H9 (cell line): ENCODE data around the gene THSD7A. TPM values are rescaled to one million over a fixed set of nuclear protein-coding genes. Genes with fewer than 3 reads are reported as not detected.
A peak's percentile ranks its signal among the peaks of the same experiment; 100 is the strongest.

Source experiments
- DNase-seq: peaks from one replicate; pipeline ENCODE4 v3.0.0-alpha.2; 2017
- H2AFZ ChIP-seq: one replicate; pipeline ENCODE4 v1.6.1; 2013; ENCODE audit warnings: mild to moderate bottlenecking, low read length, control low read depth, moderate library complexity
- H2AK5ac ChIP-seq: 2 replicates; pipeline ENCODE4 v1.6.1; 2013; ENCODE audit warnings: low read length, control low read depth, mixed read lengths; ENCODE audit not compliant: insufficient read length
- H2BK120ac ChIP-seq: one replicate; pipeline ENCODE4 v1.6.1; 2013; ENCODE audit warnings: low read depth, mild to moderate bottlenecking, low read length, control low read depth, inconsistent platforms; ENCODE audit not compliant: poor library complexity, severe bottlenecking
- H2BK12ac ChIP-seq: 2 replicates; pipeline ENCODE4 v1.6.1; 2013; ENCODE audit warnings: low read length, control low read depth, mixed read lengths, low read depth; ENCODE audit not compliant: insufficient read length
- H2BK15ac ChIP-seq: 2 replicates; pipeline ENCODE4 v1.6.1; 2013; ENCODE audit warnings: low read depth, low read length, control low read depth
- H2BK20ac ChIP-seq: one replicate; pipeline ENCODE4 v1.6.1; 2013; ENCODE audit warnings: low read depth, mild to moderate bottlenecking, low read length, control low read depth, inconsistent platforms; ENCODE audit not compliant: poor library complexity, severe bottlenecking
- H2BK5ac ChIP-seq: 2 replicates; pipeline ENCODE4 v1.6.1; 2013; ENCODE audit warnings: low read length, control low read depth, mixed read lengths; ENCODE audit not compliant: insufficient read length
- H3K14ac ChIP-seq: 2 replicates; pipeline ENCODE4 v1.6.1; 2013; ENCODE audit warnings: low read length, control low read depth; ENCODE audit not compliant: insufficient read depth
- H3K18ac ChIP-seq: 2 replicates; pipeline ENCODE4 v1.6.1; 2013; ENCODE audit warnings: low read depth, mild to moderate bottlenecking, mixed read lengths, low read length, control low read depth; ENCODE audit not compliant: insufficient read length
- H3K23ac ChIP-seq: 2 replicates; pipeline ENCODE4 v1.6.1; 2013; ENCODE audit warnings: low read length, control low read depth, mixed read lengths, low read depth; ENCODE audit not compliant: insufficient read length
- H3K23me2 ChIP-seq: 2 replicates; pipeline ENCODE4 v1.6.1; 2013; ENCODE audit warnings: low read depth, mild to moderate bottlenecking, mixed read lengths, low read length, control low read depth; ENCODE audit not compliant: insufficient read length, poor library complexity, severe bottlenecking
- H3K27ac ChIP-seq: 2 replicates; pipeline ENCODE4 v1.5.1; 2013; ENCODE audit warnings: low read length, control low read depth, mixed read lengths, low read depth; ENCODE audit not compliant: insufficient read length
- H3K27me3 ChIP-seq: 2 replicates; pipeline ENCODE4 v1.6.1; 2013; ENCODE audit warnings: low read length, control low read depth, inconsistent platforms; ENCODE audit not compliant: insufficient read depth
- H3K4ac ChIP-seq: 2 replicates; pipeline ENCODE4 v1.6.1; 2013; ENCODE audit warnings: low read depth, mild to moderate bottlenecking, control low read depth, inconsistent platforms, low read length, moderate library complexity
- H3K4me1 ChIP-seq: 2 replicates; pipeline ENCODE4 v1.6.1; 2013; ENCODE audit warnings: low read length, control low read depth, inconsistent platforms; ENCODE audit not compliant: insufficient read depth
- H3K4me2 ChIP-seq: 2 replicates; pipeline ENCODE4 v1.6.1; 2013; ENCODE audit warnings: low read length, control low read depth, mixed read lengths; ENCODE audit not compliant: insufficient read length, insufficient read depth
- H3K56ac ChIP-seq: 2 replicates; pipeline ENCODE4 v1.6.1; 2013; ENCODE audit warnings: low read depth, mild to moderate bottlenecking, mixed read lengths, low read length, control low read depth; ENCODE audit not compliant: insufficient read length
- H3K79me1 ChIP-seq: 2 replicates; pipeline ENCODE4 v1.6.1; 2013; ENCODE audit warnings: low read depth, mild to moderate bottlenecking, moderate library complexity, low read length, control low read depth, inconsistent platforms; ENCODE audit not compliant: insufficient read depth, poor library complexity, severe bottlenecking
- H3K79me2 ChIP-seq: 2 replicates; pipeline ENCODE4 v1.6.1; 2013; ENCODE audit warnings: low read length, control low read depth, inconsistent platforms; ENCODE audit not compliant: insufficient read depth
- H3K9ac ChIP-seq: 2 replicates; pipeline ENCODE4 v1.6.1; 2013; ENCODE audit warnings: low read length, control low read depth, mixed read lengths; ENCODE audit not compliant: insufficient read length; ENCODE audit errors: extremely low read depth
- H3K9me3 ChIP-seq: one replicate; pipeline ENCODE4 v1.6.1; 2013; ENCODE audit warnings: low read depth, low read length, inconsistent platforms; ENCODE audit not compliant: control insufficient read depth
- H3T11ph ChIP-seq: one replicate; pipeline ENCODE4 v1.6.1; 2013; ENCODE audit warnings: mild to moderate bottlenecking, low read length, control low read depth, inconsistent platforms
- H4K20me1 ChIP-seq: one replicate; pipeline ENCODE4 v1.6.1; 2013; ENCODE audit not compliant: control insufficient read depth, insufficient read length, insufficient read depth
- H4K5ac ChIP-seq: 2 replicates; pipeline ENCODE4 v1.6.1; 2013; ENCODE audit warnings: low read depth, mild to moderate bottlenecking, mixed read lengths, low read length, control low read depth; ENCODE audit not compliant: insufficient read length
- H4K8ac ChIP-seq: replicated peaks from 2 replicates; pipeline ENCODE4 v1.6.1; 2013; ENCODE audit warnings: low read length, control low read depth, mixed read lengths, low read depth; ENCODE audit not compliant: insufficient read length
- H4K91ac ChIP-seq: 2 replicates; pipeline ENCODE4 v1.6.1; 2013; ENCODE audit warnings: low read depth, mild to moderate bottlenecking, moderate library complexity, mixed read lengths, low read length, control low read depth; ENCODE audit not compliant: insufficient read length
- H3K27ac Mint-ChIP-seq, 3 experiments: 2 replicates in 2 of 3; 3 replicates in 1 of 3; pipeline ENCODE4 v1.8.0; 2020 to 2021; ENCODE audit warnings: mixed read lengths in 3 of 3, mild to moderate bottlenecking in 1 of 3, moderate library complexity in 1 of 3
- H3K27me3 Mint-ChIP-seq: 2 replicates; pipeline ENCODE4 v1.8.0; 2021; ENCODE audit warnings: low read depth, mild to moderate bottlenecking, moderate library complexity, mixed read lengths
- H3K36me3 Mint-ChIP-seq, 3 experiments: 2 replicates in 2 of 3; 3 replicates in 1 of 3; pipeline ENCODE4 v1.8.0; 2020 to 2021; ENCODE audit warnings: low read depth in 3 of 3, mixed read lengths in 3 of 3; ENCODE audit not compliant: insufficient read depth in 1 of 3
- H3K4me1 Mint-ChIP-seq, 2 experiments: 2 replicates each; pipeline ENCODE4 v1.8.0; 2020; ENCODE audit warnings: mixed read lengths in 2 of 2
- H3K4me3 Mint-ChIP-seq, 2 experiments: 2 replicates in 1 of 2; 3 replicates in 1 of 2; pipeline ENCODE4 v1.8.0; 2020 to 2021; ENCODE audit warnings: mild to moderate bottlenecking in 2 of 2, mixed read lengths in 2 of 2, moderate library complexity in 1 of 2
- H3K9me3 Mint-ChIP-seq, 2 experiments: 2 replicates in 1 of 2; 3 replicates in 1 of 2; pipeline ENCODE4 v1.8.0; 2020; ENCODE audit warnings: mild to moderate bottlenecking in 2 of 2, mixed read lengths in 2 of 2, moderate library complexity in 1 of 2
- WGBS: extraction: QIAGEN DNeasy Blood & Tissue Kit; methylation state at CpG from one replicate; pipeline ENCODE4 v1.1.7; 2013; ENCODE audit warnings: missing lambda C conversion rate, low lambda C conversion rate, mixed read lengths; ENCODE audit not compliant: insufficient read length; ENCODE audit errors: extremely low coverage; 5-methylcytosine and 5-hydroxymethylcytosine counted together
- total RNA-seq: library from RNA; stranded (reverse); gene quantifications from 2 replicates; pipeline ENCODE4 v1.2.1, GENCODE V29; 2021
- TF ChIP-seq, protein P1 (sequence below): fragments of 200-600 bp; sonication (generic); conservative IDR thresholded peaks from 3 replicates; pipeline ENCODE4 v1.8.0; 2021; ENCODE audit warnings: antibody characterized with exemption, mild to moderate bottlenecking

The THSD7A gene
- total RNA-seq, 1 experiment from 2014 or later, result 0.42 TPM

GRCh38 chr7:11331128-11332102 lies 500.6 kb downstream of the THSD7A start:
- WGBS, result no CpG with 5 or more reads among the region's 8 CpGs

More at GRCh38 chr7:11331128-11332102, 500.6 kb downstream of the THSD7A start:
- TF ChIP-seq, protein P1, sequence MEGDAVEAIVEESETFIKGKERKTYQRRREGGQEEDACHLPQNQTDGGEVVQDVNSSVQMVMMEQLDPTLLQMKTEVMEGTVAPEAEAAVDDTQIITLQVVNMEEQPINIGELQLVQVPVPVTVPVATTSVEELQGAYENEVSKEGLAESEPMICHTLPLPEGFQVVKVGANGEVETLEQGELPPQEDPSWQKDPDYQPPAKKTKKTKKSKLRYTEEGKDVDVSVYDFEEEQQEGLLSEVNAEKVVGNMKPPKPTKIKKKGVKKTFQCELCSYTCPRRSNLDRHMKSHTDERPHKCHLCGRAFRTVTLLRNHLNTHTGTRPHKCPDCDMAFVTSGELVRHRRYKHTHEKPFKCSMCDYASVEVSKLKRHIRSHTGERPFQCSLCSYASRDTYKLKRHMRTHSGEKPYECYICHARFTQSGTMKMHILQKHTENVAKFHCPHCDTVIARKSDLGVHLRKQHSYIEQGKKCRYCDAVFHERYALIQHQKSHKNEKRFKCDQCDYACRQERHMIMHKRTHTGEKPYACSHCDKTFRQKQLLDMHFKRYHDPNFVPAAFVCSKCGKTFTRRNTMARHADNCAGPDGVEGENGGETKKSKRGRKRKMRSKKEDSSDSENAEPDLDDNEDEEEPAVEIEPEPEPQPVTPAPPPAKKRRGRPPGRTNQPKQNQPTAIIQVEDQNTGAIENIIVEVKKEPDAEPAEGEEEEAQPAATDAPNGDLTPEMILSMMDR, result peak; percentile 39; the same call in 2 of the 3 replicates
- Histone ChIP-seq H3K79me1 (no peaks in the 10 kb centered on the region), H3K4ac (no peak overlapping the region), H3K23me2 (no peaks in the 10 kb centered on the region), H4K91ac (no peak overlapping the region), H3K23ac (no peak overlapping the region), H3K56ac (no peak overlapping the region), H4K8ac (no peak overlapping the region), H3K27me3 (no peaks in the 10 kb centered on the region; the same call in 1 of the 2 replicates), H2BK12ac (no peak overlapping the region), H3K9me3 (no peaks in the 10 kb centered on the region), H3K9ac (no peak overlapping the region), H2BK120ac (no peak overlapping the region), H3K4me1 (no peaks in the 10 kb centered on the region), H2BK15ac (no peak overlapping the region), H2BK20ac (no peak overlapping the region), H3T11ph (no peak overlapping the region), H3K4me2 (no peak overlapping the region), H3K27ac (no peak overlapping the region), H2BK5ac (no peak overlapping the region), H3K79me2 (no peaks in the 10 kb centered on the region), H2AK5ac (no peak overlapping the region), H4K5ac (no peak overlapping the region), H2AFZ (no peak overlapping the region), H3K18ac (no peak overlapping the region), H3K14ac (no peak overlapping the region), H4K20me1 (no peaks in the 10 kb centered on the region)
- Mint-ChIP-seq H3K9me3 (no peaks in the 10 kb centered on the region), H3K27me3 (no peaks in the 10 kb centered on the region), H3K4me3 (no peak overlapping the region), H3K36me3 (no peaks in the 10 kb centered on the region), H3K27ac (no peak overlapping the region), H3K4me1 (peaks cover 11 to 13% of the 10 kb centered on the region in 2 experiments)
- DNase-seq, result no peak
